Panc1 (cell line): Measurements from ENCODE around the gene ZNF552. TPM values are rescaled to one million over a fixed set of nuclear protein-coding genes. Genes with fewer than 3 reads are reported as not detected.

Experiments
- ATAC-seq: fragments of 200-7000 bp; cut with Tn5 transposase; 2 replicates; pipeline ENCODE4 v1.9.1; 2020; ENCODE audit warnings: mild to moderate bottlenecking, moderate library complexity
- BruUV-seq: library from RNA; stranded (reverse); fragments of 400-500 nt; replicated peaks from 2 replicates; lab custom pipeline; 2021; lab: Mats Ljungman, UMichigan
- CTCF ChIA-PET: fragments of 300-600 bp; sonication (Branson Sonifier 250); formaldehyde crosslinking; loops from one replicate; lab custom pipeline; 2022; ENCODE audit warnings: antibody characterized with exemption; lab: Charles Lee
- POLR2A ChIA-PET: fragments of 300-600 bp; sonication (Branson Sonifier 250); formaldehyde crosslinking; loops from one replicate; lab custom pipeline; 2022; ENCODE audit warnings: antibody characterized with exemption; lab: Charles Lee
- DNase-seq: peaks from one replicate; pipeline ENCODE4 v3.0.0-alpha.2; 2010; ENCODE audit warnings: low read depth, low spot score
- H3K27ac ChIP-seq: 2 replicates; pipeline ENCODE4 v1.5.1; 2011; ENCODE audit warnings: mild to moderate bottlenecking, low read length, inconsistent platforms
- H3K27me3 ChIP-seq: fragments of 200-500 bp; sonication (Bioruptor generic); 2 replicates; pipeline ENCODE4 v1.6.0; 2014; ENCODE audit warnings: low read length, inconsistent platforms; ENCODE audit not compliant: control insufficient read depth, insufficient read depth
- H3K36me3 ChIP-seq: fragments of 200-500 bp; sonication (Bioruptor generic); 2 replicates; pipeline ENCODE4 v1.5.1; 2014; ENCODE audit warnings: inconsistent platforms, mild to moderate bottlenecking, low read length, moderate library complexity; ENCODE audit not compliant: control insufficient read depth, insufficient read depth
- H3K4me1 ChIP-seq: 2 replicates; pipeline ENCODE4 v1.5.1; 2011; ENCODE audit warnings: inconsistent platforms, mild to moderate bottlenecking, low read length, moderate library complexity; ENCODE audit not compliant: control insufficient read depth, insufficient read depth
- H3K4me3 ChIP-seq, 2 experiments: 2 replicates each; pipeline ENCODE4 v1.5.1; 2011 to 2012; ENCODE audit warnings: low read depth in 2 of 2, low read length in 2 of 2, mild to moderate bottlenecking in 2 of 2, inconsistent platforms in 1 of 2, moderate library complexity in 1 of 2
- H3K9me3 ChIP-seq: fragments of 200-500 bp; sonication (Bioruptor generic); 2 replicates; pipeline ENCODE4 v1.5.1; 2014; ENCODE audit warnings: low read depth, mild to moderate bottlenecking, inconsistent platforms, low read length, moderate library complexity; ENCODE audit not compliant: control insufficient read depth, insufficient read depth
- POLR2AphosphoS5 ChIP-seq: IDR thresholded peaks from 2 replicates; pipeline ENCODE4 v1.6.1; 2012; ENCODE audit warnings: mild to moderate bottlenecking, low read depth, low read length, moderate library complexity
- SIN3A ChIP-seq: IDR thresholded peaks from 2 replicates; pipeline ENCODE4 v1.6.1; 2012; ENCODE audit warnings: low read depth, mild to moderate bottlenecking, low read length, moderate library complexity, borderline replicate concordance; ENCODE audit not compliant: insufficient read depth
- TCF7L2 ChIP-seq: IDR thresholded peaks from 2 replicates; pipeline ENCODE4 v1.6.1; 2011; ENCODE audit warnings: mild to moderate bottlenecking, low read depth, low read length, inconsistent platforms
- in situ Hi-C: cut with HindIII; loops from 2 replicates; pipeline ENCODE4 v1.10.0; 2016; ENCODE audit warnings: low sequenced_read_pairs, low pct_unique_long_range_greater_than_20kb
- intact Hi-C: fragments of 100-400 bp; cut with micrococcal nuclease; formaldehyde crosslinking; loops from one replicate; pipeline ENCODE4 v1.10.0; 2022; ENCODE audit not compliant: unreplicated experiment
- total RNA-seq: library from RNA; stranded (reverse); gene quantifications from one replicate; pipeline ENCODE4 v1.2.1, GENCODE V29; 2021; ENCODE audit not compliant: unreplicated experiment
- TF ChIP-seq, protein P1 (sequence below), 2 experiments: IDR thresholded peaks; 2 replicates each; pipeline ENCODE4 v1.6.1; 2011 to 2012; ENCODE audit warnings: low read depth in 2 of 2, control low read depth in 1 of 2, low read length in 1 of 2, mild to moderate bottlenecking in 1 of 2, moderate library complexity in 1 of 2; ENCODE audit not compliant: insufficient read depth in 1 of 2
- TF ChIP-seq, protein P2 (sequence below): fragments of 450-650 bp; IDR thresholded peaks from 2 replicates; pipeline ENCODE4 v1.5.1; 2017; ENCODE audit warnings: mild to moderate bottlenecking

Gene ZNF552
- total RNA-seq, 1 experiment from 2014 or later: 7.5 TPM

DNA sequence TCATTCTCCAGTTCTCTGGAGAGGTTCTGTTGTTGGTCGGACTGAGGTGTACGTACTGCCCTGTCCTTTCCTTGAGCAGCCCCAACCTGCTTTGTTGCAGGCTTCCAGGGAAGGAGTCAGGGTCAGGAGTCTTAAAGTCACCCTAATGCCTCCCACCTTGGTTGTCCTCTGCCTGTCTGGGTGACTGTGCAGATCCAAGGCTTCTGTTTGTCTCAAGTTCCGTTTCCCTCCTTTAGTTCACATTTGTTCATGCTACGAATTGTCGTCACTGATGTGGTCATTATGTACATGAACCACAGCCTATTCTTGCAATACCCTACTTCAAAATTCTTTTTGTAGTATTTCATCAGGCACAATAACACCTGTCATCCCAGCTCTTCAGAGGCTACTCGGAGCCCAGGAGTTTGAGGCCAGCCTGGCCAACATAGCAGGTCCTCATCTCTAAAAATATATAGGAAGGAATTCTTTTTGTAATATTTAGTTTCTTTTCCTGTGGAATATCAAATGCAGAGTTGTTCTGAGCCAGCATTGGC lies 37.9 kb downstream of the ZNF552 start:
- Histone ChIP-seq H3K27ac (no peak overlapping the region), H3K4me3 (no peak overlapping the region), H3K36me3 (peaks cover 3% of the 10 kb centered on the region), H3K9me3 (peaks cover 73% of the 10 kb centered on the region), H3K4me1 (no peaks in the 10 kb centered on the region), H3K27me3 (no peaks in the 10 kb centered on the region)
- no peak for DNase-seq
- ChIA-PET CTCF (no interaction called here), POLR2A (no interaction called here)
- ATAC-seq: no peak
- in situ Hi-C loops (no loop called here), intact Hi-C loops (no loop called here)
- TF ChIP-seq SIN3A (no peak), POLR2AphosphoS5 (no peak), TCF7L2 (no peak)
- TF ChIP-seq, protein P1, sequence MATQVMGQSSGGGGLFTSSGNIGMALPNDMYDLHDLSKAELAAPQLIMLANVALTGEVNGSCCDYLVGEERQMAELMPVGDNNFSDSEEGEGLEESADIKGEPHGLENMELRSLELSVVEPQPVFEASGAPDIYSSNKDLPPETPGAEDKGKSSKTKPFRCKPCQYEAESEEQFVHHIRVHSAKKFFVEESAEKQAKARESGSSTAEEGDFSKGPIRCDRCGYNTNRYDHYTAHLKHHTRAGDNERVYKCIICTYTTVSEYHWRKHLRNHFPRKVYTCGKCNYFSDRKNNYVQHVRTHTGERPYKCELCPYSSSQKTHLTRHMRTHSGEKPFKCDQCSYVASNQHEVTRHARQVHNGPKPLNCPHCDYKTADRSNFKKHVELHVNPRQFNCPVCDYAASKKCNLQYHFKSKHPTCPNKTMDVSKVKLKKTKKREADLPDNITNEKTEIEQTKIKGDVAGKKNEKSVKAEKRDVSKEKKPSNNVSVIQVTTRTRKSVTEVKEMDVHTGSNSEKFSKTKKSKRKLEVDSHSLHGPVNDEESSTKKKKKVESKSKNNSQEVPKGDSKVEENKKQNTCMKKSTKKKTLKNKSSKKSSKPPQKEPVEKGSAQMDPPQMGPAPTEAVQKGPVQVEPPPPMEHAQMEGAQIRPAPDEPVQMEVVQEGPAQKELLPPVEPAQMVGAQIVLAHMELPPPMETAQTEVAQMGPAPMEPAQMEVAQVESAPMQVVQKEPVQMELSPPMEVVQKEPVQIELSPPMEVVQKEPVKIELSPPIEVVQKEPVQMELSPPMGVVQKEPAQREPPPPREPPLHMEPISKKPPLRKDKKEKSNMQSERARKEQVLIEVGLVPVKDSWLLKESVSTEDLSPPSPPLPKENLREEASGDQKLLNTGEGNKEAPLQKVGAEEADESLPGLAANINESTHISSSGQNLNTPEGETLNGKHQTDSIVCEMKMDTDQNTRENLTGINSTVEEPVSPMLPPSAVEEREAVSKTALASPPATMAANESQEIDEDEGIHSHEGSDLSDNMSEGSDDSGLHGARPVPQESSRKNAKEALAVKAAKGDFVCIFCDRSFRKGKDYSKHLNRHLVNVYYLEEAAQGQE (IDR thresholded peaks at IDR 0.05; ENCODE audit: insufficient read depth in 1 of 2, low read depth in 2 of 2, low read length in 1 of 2): no peak
- TF ChIP-seq, protein P2, sequence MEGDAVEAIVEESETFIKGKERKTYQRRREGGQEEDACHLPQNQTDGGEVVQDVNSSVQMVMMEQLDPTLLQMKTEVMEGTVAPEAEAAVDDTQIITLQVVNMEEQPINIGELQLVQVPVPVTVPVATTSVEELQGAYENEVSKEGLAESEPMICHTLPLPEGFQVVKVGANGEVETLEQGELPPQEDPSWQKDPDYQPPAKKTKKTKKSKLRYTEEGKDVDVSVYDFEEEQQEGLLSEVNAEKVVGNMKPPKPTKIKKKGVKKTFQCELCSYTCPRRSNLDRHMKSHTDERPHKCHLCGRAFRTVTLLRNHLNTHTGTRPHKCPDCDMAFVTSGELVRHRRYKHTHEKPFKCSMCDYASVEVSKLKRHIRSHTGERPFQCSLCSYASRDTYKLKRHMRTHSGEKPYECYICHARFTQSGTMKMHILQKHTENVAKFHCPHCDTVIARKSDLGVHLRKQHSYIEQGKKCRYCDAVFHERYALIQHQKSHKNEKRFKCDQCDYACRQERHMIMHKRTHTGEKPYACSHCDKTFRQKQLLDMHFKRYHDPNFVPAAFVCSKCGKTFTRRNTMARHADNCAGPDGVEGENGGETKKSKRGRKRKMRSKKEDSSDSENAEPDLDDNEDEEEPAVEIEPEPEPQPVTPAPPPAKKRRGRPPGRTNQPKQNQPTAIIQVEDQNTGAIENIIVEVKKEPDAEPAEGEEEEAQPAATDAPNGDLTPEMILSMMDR: no peak
- BruUV-seq: no TSS peak

DNA sequence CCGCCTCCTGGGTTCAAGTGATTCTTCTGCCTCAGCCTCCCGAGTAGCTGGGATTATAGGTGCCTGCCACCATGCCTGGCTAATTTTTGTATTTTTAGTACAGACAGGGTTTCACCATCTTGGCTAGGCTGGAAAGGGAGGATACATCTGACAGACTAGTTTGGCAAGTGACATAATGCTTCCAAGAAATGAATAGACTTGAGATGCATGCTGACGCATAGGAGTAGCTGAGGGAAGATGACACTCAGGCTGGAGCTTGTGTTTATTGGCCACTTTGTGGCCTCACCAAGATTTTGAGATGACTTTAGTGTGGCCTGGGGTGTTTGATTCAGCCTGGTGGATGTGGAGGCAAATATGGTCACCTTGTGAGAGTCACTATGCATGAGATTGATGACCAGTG lies 41.2 kb downstream of the ZNF552 start:
- Histone ChIP-seq H3K27me3 (no peaks in the 10 kb centered on the region), H3K4me1 (0 out of 2 replicates have a peak, but pooled peaks cover 5% of the 10 kb centered on the region), H3K36me3 (peaks cover 3% of the 10 kb centered on the region; the same call in 1 of the 2 replicates), H3K9me3 (peaks cover 45% of the 10 kb centered on the region), H3K4me3 (no peak overlapping the region), H3K27ac (no peak overlapping the region)
- intact Hi-C loops (no loop called here), in situ Hi-C loops (no loop called here)
- no peak for DNase-seq
- TF ChIP-seq SIN3A: no peak
- TF ChIP-seq, protein P1 (IDR thresholded peaks at IDR 0.05; ENCODE audit: insufficient read depth in 1 of 2, low read depth in 2 of 2, low read length in 1 of 2): no peak
- TF ChIP-seq TCF7L2: no peak
- TF ChIP-seq, protein P2: no peak
- ATAC-seq: no peak
- ChIA-PET CTCF (no interaction called here), POLR2A (no interaction called here)
- no TSS peak for BruUV-seq
